Dendritic cell treated with granulocyte-macrophage colony-stimulating factor and Interleukin-4, amounts not matched to agents 40 ng/mL and 50 ng/mL, for 4 days (primary cell): ENCODE measurements around the gene RTN4R.
"Not testable (repeated sequence)": the region's sequence is repeated elsewhere in the genome, so short reads cannot be mapped to it uniquely, and the experiment has no call there.

Experiments used
- H3K27ac Mint-ChIP-seq: one replicate; pipeline ENCODE4 v1.8.0; 2022; ENCODE audit warnings: mild to moderate bottlenecking, mixed read lengths
- H3K27me3 Mint-ChIP-seq: one replicate; pipeline ENCODE4 v1.8.0; 2022; ENCODE audit warnings: mild to moderate bottlenecking, mixed read lengths
- H3K36me3 Mint-ChIP-seq: one replicate; pipeline ENCODE4 v1.8.0; 2022; ENCODE audit warnings: low read depth, mixed read lengths
- H3K4me1 Mint-ChIP-seq: one replicate; pipeline ENCODE4 v1.8.0; 2022; ENCODE audit warnings: low read depth, mixed read lengths
- H3K4me3 Mint-ChIP-seq: one replicate; pipeline ENCODE4 v1.8.0; 2022; ENCODE audit warnings: mild to moderate bottlenecking, moderate library complexity, mixed read lengths
- H3K9me3 Mint-ChIP-seq: one replicate; pipeline ENCODE4 v1.8.0; 2022; ENCODE audit warnings: mixed read lengths
- intact Hi-C: fragments of 100-400 bp; cut with micrococcal nuclease; formaldehyde crosslinking; loops from one replicate; pipeline ENCODE4 v1.15.0; 2022

Gene RTN4R

DNA sequence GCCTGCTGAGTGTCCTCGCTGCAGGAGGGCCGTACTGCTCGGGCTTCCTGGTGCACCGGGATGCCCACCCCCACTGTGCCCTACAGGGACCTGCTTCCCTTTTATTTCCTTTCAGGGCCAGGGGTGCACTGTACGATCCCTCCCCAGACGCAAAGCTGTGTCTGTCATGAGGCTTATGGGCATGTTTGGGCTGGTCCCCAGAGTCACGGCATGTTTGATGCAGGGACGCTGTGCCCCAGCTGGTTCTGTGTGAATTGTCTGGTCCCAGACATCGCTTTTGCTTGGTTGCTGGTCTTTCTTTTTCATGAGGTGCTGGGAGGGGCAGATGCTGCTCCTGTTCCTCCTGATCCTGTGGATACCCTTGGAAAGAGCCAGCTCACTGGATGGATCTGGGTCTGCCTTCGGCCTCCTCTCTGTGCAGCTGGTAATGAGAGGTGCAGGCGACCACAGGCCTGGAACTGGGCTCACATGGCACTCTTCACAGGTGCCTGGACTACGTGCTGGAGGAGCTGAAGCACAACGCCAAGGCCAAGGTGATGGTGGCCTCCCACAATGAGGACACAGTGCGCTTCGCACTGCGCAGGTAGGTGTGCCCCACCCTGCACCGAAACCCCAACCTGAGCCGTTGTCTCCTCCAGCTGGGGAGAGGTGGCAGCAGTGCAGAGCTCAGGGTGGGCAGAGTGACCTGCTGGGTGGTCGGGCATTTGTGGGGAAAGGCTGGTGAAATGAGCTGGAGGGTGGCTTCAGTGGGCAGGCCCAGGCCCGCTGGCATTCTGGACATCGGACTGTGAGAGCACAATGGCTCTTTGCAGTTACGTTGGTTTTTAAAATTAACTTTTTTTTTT is 40.9 kb upstream of the RTN4R start:
- H3K4me1 Mint-ChIP-seq, H3K27ac Mint-ChIP-seq, H3K4me3 Mint-ChIP-seq, H3K9me3 Mint-ChIP-seq, intact Hi-C loops, H3K27me3 Mint-ChIP-seq: not testable (repeated sequence)
- peaks cover 21% of the 10 kb centered on the region for H3K36me3 Mint-ChIP-seq

DNA sequence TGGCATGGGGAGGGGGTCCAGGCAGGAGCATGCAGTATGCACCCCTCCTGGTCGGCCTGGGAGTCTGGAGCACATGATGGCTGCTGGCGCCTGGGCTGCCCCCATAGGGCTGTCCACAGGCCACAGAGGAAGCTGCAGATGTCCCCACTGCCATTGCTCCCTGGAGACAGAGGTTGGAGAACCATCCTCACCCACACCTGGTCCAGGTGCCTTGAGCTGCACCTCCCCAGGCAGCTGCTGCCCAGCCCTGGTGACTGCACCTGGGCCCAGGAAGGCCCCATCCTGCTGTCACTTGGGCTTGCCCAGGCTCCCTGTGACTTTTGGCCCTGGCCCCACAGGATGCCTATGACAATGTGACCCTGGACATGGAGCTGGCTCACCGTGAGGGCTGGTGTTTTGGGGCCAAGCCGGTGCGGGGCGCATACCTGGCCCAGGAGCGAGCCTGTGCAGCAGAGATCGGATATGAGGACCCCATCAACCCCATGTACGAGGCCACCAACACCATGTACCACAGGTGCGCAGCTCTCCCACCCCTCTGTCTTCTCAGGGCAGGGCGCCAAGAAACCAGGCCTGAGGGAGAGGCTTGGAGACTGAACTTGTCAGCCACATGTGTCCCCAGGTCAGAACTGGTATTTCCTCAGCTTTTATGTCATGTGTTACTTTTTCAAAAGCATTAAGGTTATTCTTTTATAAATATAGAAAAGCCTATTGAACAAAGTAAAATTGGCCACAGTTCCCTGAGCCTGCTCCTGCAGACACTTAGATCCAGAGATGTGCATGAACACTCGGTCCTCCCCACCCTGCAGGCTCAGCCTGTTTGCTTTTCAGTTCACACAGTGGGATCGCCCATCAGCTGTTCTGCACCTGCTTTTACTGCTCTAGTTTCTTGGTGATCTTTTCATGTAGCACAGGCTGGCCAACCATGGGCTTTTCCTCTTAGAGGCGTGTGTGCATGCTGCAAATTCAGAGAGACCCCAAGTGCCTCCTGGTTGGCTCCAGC is 39.6 kb upstream of the RTN4R start:
- H3K4me3 Mint-ChIP-seq, H3K4me1 Mint-ChIP-seq, H3K27ac Mint-ChIP-seq, intact Hi-C loops, H3K9me3 Mint-ChIP-seq, H3K27me3 Mint-ChIP-seq: not testable (repeated sequence)
- peaks cover 12% of the 10 kb centered on the region for H3K36me3 Mint-ChIP-seq

DNA sequence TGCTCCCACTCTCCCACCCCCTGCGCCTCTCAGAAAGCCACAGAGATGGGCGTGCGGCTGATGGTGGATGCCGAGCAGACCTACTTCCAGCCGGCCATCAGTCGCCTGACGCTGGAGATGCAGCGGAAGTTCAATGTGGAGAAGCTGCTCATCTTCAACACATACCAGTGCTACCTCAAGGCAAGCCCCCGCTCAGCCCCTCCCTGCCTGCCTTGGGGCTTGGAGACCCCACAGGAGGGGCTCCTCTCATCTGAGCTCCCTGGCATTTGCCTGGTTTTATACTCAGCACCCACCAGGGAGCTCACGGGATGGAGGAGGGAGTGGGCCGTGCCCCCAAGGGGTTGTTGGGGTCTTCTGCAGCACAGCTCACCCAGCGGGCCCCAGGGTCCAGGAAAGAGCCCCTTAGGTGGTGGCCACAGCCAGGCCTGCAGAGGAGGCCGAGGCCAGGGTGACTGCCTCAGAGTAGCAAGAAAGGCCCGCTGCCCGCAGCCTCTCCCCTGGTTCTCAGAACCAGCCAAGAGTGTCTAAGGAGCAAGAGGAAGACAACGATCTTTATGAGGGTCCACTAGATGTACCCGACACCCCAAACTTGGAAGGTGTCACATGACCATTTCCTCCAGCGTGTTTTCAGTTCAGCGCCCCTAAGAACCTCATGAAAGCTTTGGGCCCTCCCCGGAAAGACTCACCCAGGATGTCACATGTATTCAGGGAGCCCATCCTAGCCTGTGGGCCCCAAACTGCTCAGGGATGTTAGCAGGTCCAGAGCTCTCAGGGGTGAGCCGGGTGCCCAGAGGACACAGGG is 38.7 kb upstream of the RTN4R start:
- intact Hi-C loops, H3K4me1 Mint-ChIP-seq, H3K36me3 Mint-ChIP-seq, H3K27ac Mint-ChIP-seq, H3K4me3 Mint-ChIP-seq, H3K9me3 Mint-ChIP-seq: not testable (repeated sequence)
- H3K27me3 Mint-ChIP-seq: peaks cover 13% of the 10 kb centered on the region

DNA sequence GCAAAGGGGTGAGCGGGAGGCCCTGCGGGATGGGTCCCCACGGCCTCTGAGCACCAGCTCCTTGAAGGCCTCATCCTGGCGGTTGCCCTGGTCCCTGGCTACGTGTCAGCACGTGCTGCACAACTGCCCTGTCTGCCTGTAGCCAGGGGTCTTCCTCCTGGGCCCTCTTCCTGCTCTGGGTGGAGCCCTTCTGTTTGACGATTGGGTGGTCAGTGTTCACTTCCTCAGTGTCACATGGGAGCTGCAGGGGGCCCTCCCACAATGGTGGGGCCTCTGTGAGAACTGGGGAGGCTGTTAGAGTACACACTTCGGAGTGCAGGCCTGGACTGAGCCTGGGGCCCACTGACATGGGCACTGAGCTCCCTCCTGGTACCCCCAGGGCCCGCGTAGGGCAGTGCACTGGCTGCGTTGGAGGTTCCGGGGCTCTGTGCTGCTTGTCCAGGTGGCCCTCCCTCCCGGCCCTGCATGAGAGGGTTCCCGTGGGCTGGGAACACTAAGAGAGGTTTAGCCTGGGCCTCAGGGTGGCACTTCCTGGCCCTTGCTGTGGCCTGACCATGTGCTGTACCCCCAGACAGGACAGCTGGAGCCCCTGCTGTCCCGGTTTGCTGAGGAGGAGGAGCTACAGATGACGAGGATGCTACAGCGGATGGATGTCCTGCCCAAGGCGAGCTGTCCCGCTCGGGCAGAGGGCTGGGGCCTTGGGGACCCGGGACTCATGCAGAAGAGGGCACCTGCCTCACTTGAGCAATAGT is 38.0 kb upstream of the RTN4R start:
- H3K4me3 Mint-ChIP-seq: no peak overlapping the region
- H3K9me3 Mint-ChIP-seq: no peaks in the 10 kb centered on the region
- H3K27me3 Mint-ChIP-seq: peaks cover 21% of the 10 kb centered on the region
- intact Hi-C loops: no loop called here
- no peak overlapping the region for H3K27ac Mint-ChIP-seq
- peaks cover 9% of the 10 kb centered on the region for H3K4me1 Mint-ChIP-seq
- no peaks in the 10 kb centered on the region for H3K36me3 Mint-ChIP-seq

DNA sequence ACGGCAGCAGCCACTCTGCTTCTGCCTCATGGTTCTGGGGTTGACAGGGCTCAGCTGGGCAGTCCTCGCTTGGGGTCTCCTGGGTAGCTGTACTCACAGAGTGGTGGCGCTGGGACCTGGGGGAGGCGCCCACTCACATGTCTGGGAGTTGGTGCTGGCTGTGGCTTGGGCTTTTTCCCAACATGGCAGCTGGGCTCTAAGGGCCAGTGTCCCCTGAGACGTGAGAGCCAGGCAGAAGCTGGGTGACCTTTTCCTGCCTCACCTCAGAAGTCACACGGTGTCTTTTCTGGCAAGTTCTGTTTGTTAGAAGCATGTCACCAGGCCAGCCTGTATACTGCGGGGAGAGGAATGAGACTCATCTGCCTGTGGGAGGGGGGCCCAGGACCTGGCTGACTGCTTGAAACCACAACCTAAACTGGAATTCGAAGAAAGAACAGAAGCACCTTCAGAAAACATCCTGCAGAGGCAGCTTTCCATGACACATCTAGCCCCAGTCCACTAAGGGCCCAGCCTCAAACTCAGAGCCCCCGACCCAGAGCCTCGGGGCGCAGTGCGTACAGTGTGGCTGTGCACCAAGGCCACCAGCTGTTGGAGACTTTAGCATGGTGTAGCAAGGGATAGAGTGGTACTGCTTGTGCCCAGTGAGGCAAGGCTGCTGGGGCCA is 37.2 kb upstream of the RTN4R start:
- H3K36me3 Mint-ChIP-seq, H3K4me1 Mint-ChIP-seq: not testable (repeated sequence)

DNA sequence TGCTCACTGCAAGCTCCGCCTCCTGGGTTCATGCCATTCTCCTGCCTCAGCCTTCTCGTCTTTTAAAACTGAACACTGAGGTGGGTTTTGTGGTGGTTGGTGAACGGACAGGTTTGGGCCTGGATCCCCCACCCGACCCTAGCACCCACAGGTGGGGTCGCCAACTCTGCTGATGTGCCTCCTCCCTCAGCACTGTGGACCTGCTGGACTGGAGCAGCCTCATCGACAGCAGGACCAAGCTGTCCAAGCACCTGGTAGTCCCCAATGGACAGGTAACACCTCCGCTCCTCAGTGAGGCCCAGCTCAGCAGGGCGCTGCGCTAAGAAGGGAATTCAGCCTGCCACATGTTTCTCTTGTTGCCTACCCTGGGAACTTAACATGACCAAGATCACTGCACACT is 36.5 kb upstream of the RTN4R start:
- intact Hi-C loops: no loop called here
- Mint-ChIP-seq H3K27me3 (peaks cover 32% of the 10 kb centered on the region), H3K27ac (no peak overlapping the region), H3K4me3 (no peak overlapping the region), H3K4me1 (peaks cover 9% of the 10 kb centered on the region), H3K9me3 (no peaks in the 10 kb centered on the region), H3K36me3 (no peaks in the 10 kb centered on the region)

More for the DNA sequence above, 37.2 kb upstream of the RTN4R start:
- H3K9me3 Mint-ChIP-seq, H3K4me3 Mint-ChIP-seq, intact Hi-C loops, H3K27ac Mint-ChIP-seq: not testable (repeated sequence)
- H3K27me3 Mint-ChIP-seq: peaks cover 28% of the 10 kb centered on the region

DNA sequence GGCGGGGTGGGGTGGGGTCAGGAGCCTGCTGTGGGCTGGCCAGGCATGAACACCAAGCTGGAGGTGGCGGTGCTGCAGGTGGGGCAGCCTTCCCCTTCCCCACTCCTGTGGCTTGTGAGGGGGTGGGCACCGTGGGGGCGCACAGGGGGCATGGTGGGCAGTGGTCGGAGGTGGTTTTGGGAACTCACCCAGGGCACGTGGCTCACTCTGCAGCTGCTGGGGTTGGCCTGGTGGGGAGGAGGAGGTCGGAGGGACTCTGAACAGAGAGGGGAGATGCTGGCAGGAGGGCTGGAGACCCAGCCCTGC is 35.1 kb upstream of the RTN4R start:
- H3K27me3 Mint-ChIP-seq: peaks cover 38% of the 10 kb centered on the region
- H3K36me3 Mint-ChIP-seq, H3K27ac Mint-ChIP-seq, H3K4me1 Mint-ChIP-seq, H3K9me3 Mint-ChIP-seq, intact Hi-C loops, H3K4me3 Mint-ChIP-seq: not testable (repeated sequence)

DNA sequence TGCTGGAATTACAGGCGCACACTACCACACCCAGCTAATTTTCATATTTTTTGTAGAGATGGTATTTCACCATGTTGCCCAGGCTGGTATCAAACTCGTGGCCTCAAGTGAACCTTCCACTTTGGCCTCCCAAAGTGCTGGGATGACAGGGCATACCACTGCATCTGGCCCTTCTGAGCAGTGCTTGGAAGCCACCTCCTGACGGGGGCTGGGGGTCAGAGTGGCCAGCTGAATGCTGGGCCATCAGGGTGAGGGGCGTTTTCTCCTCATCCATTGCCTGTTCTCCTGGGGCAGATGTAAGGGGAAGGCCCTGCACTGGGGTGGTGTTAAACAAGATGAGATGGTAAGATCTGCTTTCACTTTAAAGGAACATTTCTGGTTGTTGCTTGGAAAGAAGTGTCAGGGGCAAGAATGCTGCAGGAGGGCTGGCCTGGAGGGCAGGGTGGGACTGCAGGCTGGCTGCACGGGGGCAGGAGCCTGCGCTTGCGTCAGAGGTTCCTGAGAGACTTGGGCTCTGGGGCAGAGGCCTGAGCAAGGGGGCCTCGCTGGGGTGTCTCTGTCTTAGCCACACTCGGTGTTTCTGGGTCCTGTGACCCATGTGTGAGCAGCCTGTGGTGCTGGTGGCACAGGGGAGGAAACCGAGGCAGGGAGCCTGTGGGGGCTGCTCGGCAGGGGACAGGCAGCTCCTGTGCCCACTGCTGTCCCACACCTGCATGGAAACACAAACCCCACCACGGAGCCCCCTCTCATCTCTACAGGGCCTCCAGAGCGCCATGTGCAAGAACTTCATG is 34.5 kb upstream of the RTN4R start:
- Mint-ChIP-seq H3K27me3 (peaks cover 42% of the 10 kb centered on the region), H3K4me3 (no peak overlapping the region), H3K36me3 (no peaks in the 10 kb centered on the region), H3K9me3 (no peaks in the 10 kb centered on the region), H3K27ac (no peak overlapping the region), H3K4me1 (peaks cover 9% of the 10 kb centered on the region)
- intact Hi-C loops: no loop called here

DNA sequence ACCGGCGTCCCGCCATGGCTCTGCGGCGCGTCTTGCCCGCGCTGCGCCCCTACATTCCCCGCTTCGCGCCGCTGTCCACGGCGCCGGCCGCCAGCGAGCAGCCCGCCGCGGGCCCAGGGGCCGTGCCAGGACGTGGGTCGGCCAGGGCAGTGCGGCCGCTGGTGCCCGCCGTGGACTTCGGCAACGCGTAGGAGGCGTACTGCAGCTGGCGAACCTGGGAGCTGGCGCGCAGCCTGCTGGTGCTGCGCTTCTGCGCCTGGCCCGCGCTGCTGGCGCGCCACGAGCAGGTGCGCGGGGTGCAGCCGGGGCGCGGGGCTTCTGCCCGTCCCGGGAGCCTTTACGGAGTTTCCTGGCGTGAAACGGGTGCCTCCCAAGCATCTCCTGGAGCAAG is 31.6 kb upstream of the RTN4R start:
- intact Hi-C loops: loop anchor here (1.0 kb wide), 1 partner anchor 21 kb away; the partner anchor contains the start of gene DGCR6L
- Mint-ChIP-seq H3K4me3 (peak overlapping the region; percentile 30), H3K27ac (peak overlapping the region; percentile 74), H3K36me3 (no peaks in the 10 kb centered on the region), H3K4me1 (no peaks in the 10 kb centered on the region), H3K27me3 (peaks cover 52% of the 10 kb centered on the region), H3K9me3 (no peaks in the 10 kb centered on the region)

DNA sequence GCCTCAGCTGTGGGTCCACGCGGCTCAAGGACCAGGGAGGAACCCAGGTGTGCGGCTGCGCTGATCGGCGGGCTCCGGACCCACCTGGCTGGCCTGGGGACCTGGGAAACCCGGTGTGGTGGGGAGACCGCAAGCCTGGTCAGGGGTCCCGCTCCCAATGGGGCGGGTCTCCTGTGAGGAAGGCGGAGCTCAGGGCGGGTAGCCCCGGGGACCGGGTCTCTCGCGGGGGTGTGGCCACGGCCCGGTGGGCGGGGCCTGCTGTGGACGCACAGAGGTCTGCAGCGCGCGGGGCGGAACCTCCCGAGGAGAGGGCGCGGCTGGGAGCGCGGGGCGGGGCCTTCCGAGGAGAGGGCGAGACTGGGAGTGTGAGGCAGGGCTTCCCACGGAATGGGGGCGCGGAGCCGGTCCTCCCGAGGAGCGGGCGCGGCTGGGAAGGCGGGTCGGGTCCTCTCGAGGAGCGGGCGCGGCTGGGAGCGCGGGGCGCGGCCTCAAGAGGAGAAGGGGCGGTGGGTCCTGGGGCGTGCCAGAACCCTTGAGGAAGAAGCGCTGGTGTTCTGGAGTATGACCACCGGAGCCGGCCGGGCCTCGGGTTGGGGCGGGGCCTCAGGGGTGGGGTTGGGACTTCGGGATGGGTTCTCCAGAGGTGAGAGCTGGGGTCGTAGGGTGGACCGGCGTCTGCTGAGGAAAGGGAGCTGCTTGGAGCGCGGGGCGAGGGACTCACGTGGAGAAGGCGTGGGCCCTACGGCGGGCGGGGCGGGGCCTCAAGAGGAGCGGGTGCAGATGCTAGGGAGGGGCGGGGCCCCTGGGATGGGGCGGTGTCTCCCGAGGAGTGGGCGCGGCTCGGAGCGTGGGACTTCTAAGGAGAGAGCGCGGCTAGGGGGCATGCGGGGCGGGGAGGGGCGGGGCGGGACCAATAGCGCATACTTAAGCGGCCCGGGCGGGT is 31.0 kb upstream of the RTN4R start:
- Mint-ChIP-seq H3K27ac (peak overlapping the region; percentile 74), H3K4me1 (no peaks in the 10 kb centered on the region), H3K36me3 (no peaks in the 10 kb centered on the region), H3K9me3 (no peaks in the 10 kb centered on the region), H3K4me3 (peak overlapping the region; percentile 92), H3K27me3 (peaks cover 52% of the 10 kb centered on the region)
- intact Hi-C loops: loop anchor here (1.0 kb wide), 1 partner anchor 21 kb away; the partner anchor contains the start of gene DGCR6L

DNA sequence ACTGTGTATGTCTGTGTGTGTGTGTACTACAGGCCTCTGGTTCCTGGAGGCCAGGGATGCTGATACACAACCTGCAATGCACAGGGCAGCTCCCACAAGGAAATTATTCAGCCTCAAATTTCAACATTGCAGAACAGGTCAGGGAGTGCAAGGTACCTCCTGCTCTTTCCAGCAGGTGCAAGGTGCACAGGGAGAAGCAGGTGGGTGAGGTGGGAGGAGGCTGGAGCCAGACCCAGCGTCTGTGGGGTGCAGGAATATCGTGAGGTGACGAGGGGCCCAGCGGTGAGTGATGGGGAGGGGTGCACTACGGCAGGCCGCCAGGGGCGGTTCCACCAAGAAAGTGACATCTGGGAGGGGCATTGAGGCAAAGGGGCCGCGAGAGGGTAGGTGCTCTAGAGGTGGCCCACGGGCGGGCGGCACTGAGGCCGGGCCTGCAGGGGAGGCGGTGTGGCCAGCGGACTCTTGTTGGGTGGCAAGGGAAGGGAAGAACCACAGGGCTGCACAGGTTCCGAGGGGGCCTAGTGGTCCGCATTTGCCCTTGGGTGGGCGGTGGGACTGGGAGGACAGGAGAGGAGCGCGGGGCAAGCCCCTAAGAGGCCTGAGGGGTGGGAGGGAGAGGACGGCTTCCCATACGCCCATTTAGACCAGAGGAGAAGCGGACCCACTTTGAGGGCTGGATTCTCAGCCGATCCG is 30.1 kb upstream of the RTN4R start:
- Mint-ChIP-seq H3K4me3 (peak overlapping the region; percentile 92), H3K4me1 (no peaks in the 10 kb centered on the region), H3K36me3 (no peaks in the 10 kb centered on the region), H3K27ac (no peak overlapping the region), H3K9me3 (no peaks in the 10 kb centered on the region), H3K27me3 (peaks cover 49% of the 10 kb centered on the region)
- intact Hi-C loops: no loop called here
